RPMI7951 (cell line): ENCODE measurements around the gene FLT1. TPM values are rescaled to one million over a fixed set of nuclear protein-coding genes. Genes with fewer than 3 reads are reported as not detected.

Experiments used
- DNase-seq: peaks from one replicate; pipeline ENCODE4 v3.0.0-alpha.2; 2012; ENCODE audit warnings: low read depth
- total RNA-seq: library from RNA; depleted of rRNA; stranded (reverse); fragments of >200 nt; shearing (Covaris generic); gene quantifications from 2 replicates; pipeline ENCODE4 v1.2.3, GENCODE V29; 2014

The FLT1 gene
- total RNA-seq, 1 experiment from 2014 or later = 6.2 TPM

GRCh38 chr13:28387740-28388501 is 107.0 kb downstream of the FLT1 start:
- DNase-seq = no peak

GRCh38 chr13:28385362-28385761 is 109.6 kb downstream of the FLT1 start:
- no peak for DNase-seq

- no peak for DNase-seq
These were observed 110.1 kb downstream of the FLT1 start for GRCh38 chr13:28384789-28385188.

GRCh38 chr13:28380319-28380718 is 114.6 kb downstream of the FLT1 start:
- DNase-seq = no peak

GRCh38 chr13:28379371-28380083 is 115.4 kb downstream of the FLT1 start:
- DNase-seq = no peak

- DNase-seq = no peak
These were observed 118.3 kb downstream of the FLT1 start for GRCh38 chr13:28376604-28377003.

GRCh38 chr13:28375250-28375930 is 119.5 kb downstream of the FLT1 start:
- DNase-seq = no peak

GRCh38 chr13:28373810-28374209 is 121.1 kb downstream of the FLT1 start:
- no peak for DNase-seq

- DNase-seq = no peak
These were observed 124.5 kb downstream of the FLT1 start for GRCh38 chr13:28370448-28370847.

GRCh38 chr13:28358708-28359107 is 136.2 kb downstream of the FLT1 start:
- no peak for DNase-seq

- DNase-seq = no peak
These were observed 137.0 kb downstream of the FLT1 start for GRCh38 chr13:28357911-28358433.

- DNase-seq = no peak
These were observed 137.6 kb downstream of the FLT1 start for GRCh38 chr13:28357247-28357825.

GRCh38 chr13:28356561-28357021 is 138.3 kb downstream of the FLT1 start:
- no peak for DNase-seq

GRCh38 chr13:28355822-28356371 is 139.0 kb downstream of the FLT1 start:
- DNase-seq = no peak

- DNase-seq = no peak
These were observed 139.7 kb downstream of the FLT1 start for GRCh38 chr13:28355046-28355821.

GRCh38 chr13:28353679-28354078 is 141.2 kb downstream of the FLT1 start:
- no peak for DNase-seq

GRCh38 chr13:28349907-28350654 is 144.8 kb downstream of the FLT1 start:
- no peak for DNase-seq

GRCh38 chr13:28349371-28349770 is 145.6 kb downstream of the FLT1 start:
- no peak for DNase-seq

GRCh38 chr13:28347456-28348371 is 147.2 kb downstream of the FLT1 start:
- DNase-seq = peak; percentile 28
